GM12878 (cell line): Measurements from ENCODE around the gene CLIC6. TPM values are rescaled to one million over a fixed set of nuclear protein-coding genes. Genes with fewer than 3 reads are reported as not detected.

Source experiments
- ATAC-seq: fragments of 200-7000 bp; cut with Tn5 transposase; 3 replicates; pipeline ENCODE4 v1.9.1; 2020; ENCODE audit warnings: mild to moderate bottlenecking, moderate library complexity
- BruUV-seq: library from RNA; stranded (reverse); fragments of 400-500 nt; replicated peaks from 2 replicates; lab custom pipeline; 2021; lab: Mats Ljungman, UMichigan
- CTCF ChIA-PET: fragments of 300-600 bp; sonication (Branson Sonifier 250); formaldehyde crosslinking; extraction: SDS; loops from one replicate; lab custom pipeline; 2021; ENCODE audit warnings: inconsistent platforms; lab: Yijun Ruan, JAX
- POLR2A ChIA-PET: fragments of 350-600 bp; formaldehyde crosslinking; extraction: SDS; loops from one replicate; lab custom pipeline; 2021; ENCODE audit warnings: inconsistent platforms; lab: Charles Lee
- RAD21 ChIA-PET: fragments of 300-600 bp; sonication (Branson Sonifier 250); formaldehyde crosslinking; loops from one replicate; lab custom pipeline; 2023; ENCODE audit warnings: antibody characterized with exemption; ENCODE audit not compliant: unreplicated experiment; lab: Charles Lee
- SMC1A ChIA-PET: fragments of 300-600 bp; sonication (Branson Sonifier 250); formaldehyde crosslinking; loops from one replicate; lab custom pipeline; 2023; ENCODE audit not compliant: unreplicated experiment, uncharacterized antibody; lab: Charles Lee
- DNase-seq: peaks from one replicate; pipeline ENCODE4 v3.0.0-alpha.2; 2011; ENCODE audit warnings: low read depth, low spot score
- FAIRE-seq: peaks from 3 replicates; lab custom pipeline; 2011; peaks lifted over from hg19 to GRCh38; lab: Jason Lieb, UNC
- H2AFZ ChIP-seq: 2 replicates; pipeline ENCODE4 v1.6.0; 2011; ENCODE audit warnings: low read depth, low read length, control low read depth; ENCODE audit not compliant: control insufficient read depth
- H3K27ac ChIP-seq: 2 replicates; pipeline ENCODE4 v1.5.1; 2011; ENCODE audit warnings: control low read depth; ENCODE audit not compliant: control insufficient read depth, insufficient read depth
- H3K27me3 ChIP-seq, 2 experiments: replicated peaks in 1 of 2; 2 replicates each; pipeline versions ENCODE4 v1.6.0 to v1.6.1; 2011; ENCODE audit warnings: low read length in 1 of 2; ENCODE audit not compliant: control insufficient read depth in 2 of 2, insufficient read depth in 2 of 2
- H3K36me3 ChIP-seq, 2 experiments: 2 replicates each; pipeline ENCODE4 v1.5.1; 2011; ENCODE audit warnings: low read length in 1 of 2; ENCODE audit not compliant: control insufficient read depth in 2 of 2, insufficient read depth in 2 of 2
- H3K4me1 ChIP-seq: 2 replicates; pipeline ENCODE4 v1.6.1; 2011; ENCODE audit warnings: mild to moderate bottlenecking, low read length, moderate library complexity, mixed read lengths; ENCODE audit not compliant: control insufficient read depth, insufficient read depth
- H3K4me2 ChIP-seq: 2 replicates; pipeline ENCODE4 v1.6.0; 2011; ENCODE audit warnings: control low read depth; ENCODE audit not compliant: control insufficient read depth, insufficient read depth
- H3K4me3 ChIP-seq: fragments of 200-600 bp; sonication (generic); 2 replicates; pipeline ENCODE4 v1.5.1; 2016
- H3K79me2 ChIP-seq: 2 replicates; pipeline ENCODE4 v1.6.0; 2011; ENCODE audit warnings: low read length; ENCODE audit not compliant: control insufficient read depth, insufficient read depth
- H3K9ac ChIP-seq: 2 replicates; pipeline ENCODE4 v1.8.0; 2011; ENCODE audit warnings: low read length, control low read depth, mixed read lengths; ENCODE audit not compliant: control insufficient read depth, insufficient read depth
- H3K9me3 ChIP-seq: replicated peaks from 3 replicates; pipeline ENCODE4 v1.5.1; 2011; ENCODE audit warnings: mild to moderate bottlenecking, low read length; ENCODE audit not compliant: control insufficient read depth, insufficient read depth
- H4K20me1 ChIP-seq: 2 replicates; pipeline ENCODE4 v1.6.0; 2011; ENCODE audit not compliant: control insufficient read depth, insufficient read depth
- BCL11A ChIP-seq: IDR thresholded peaks from 2 replicates; pipeline ENCODE4 v1.6.1; 2011; ENCODE audit warnings: low read depth, low read length
- BHLHE40 ChIP-seq, 2 experiments: fragments of 450-650 bp in 1 of 2; IDR thresholded peaks; 2 replicates each; pipeline ENCODE4 v1.6.1; 2011 to 2017; ENCODE audit warnings: low read depth in 2 of 2, borderline replicate concordance in 1 of 2, improper control_type of control experiment in 1 of 2, low read length in 1 of 2, mild to moderate bottlenecking in 1 of 2
- CTCF ChIP-seq, 3 experiments: IDR thresholded peaks in 2 of 3; conservative IDR thresholded peaks in 1 of 3; 2 replicates each; pipeline ENCODE4 v1.5.1; 2011; ENCODE audit warnings: low read depth in 3 of 3, low read length in 3 of 3, mild to moderate bottlenecking in 3 of 3, control low read depth in 2 of 3, moderate library complexity in 2 of 3, inconsistent platforms in 1 of 3, mixed read lengths in 1 of 3; ENCODE audit not compliant: control insufficient read depth in 2 of 3, insufficient read depth in 1 of 3; ENCODE audit errors: extremely low read depth in 1 of 3
- FOXM1 ChIP-seq: IDR thresholded peaks from 2 replicates; pipeline ENCODE4 v1.6.1; 2012; ENCODE audit warnings: low read depth, mild to moderate bottlenecking, inconsistent platforms, low read length, moderate library complexity
- GABPA ChIP-seq: IDR thresholded peaks from 2 replicates; pipeline ENCODE4 v1.6.1; 2014; ENCODE audit warnings: antibody characterized with exemption, low read depth, mild to moderate bottlenecking, inconsistent platforms
- IKZF2 ChIP-seq, 2 experiments: fragments of 450-650 bp; IDR thresholded peaks; 2 replicates each; pipeline ENCODE4 v1.6.1; 2017; ENCODE audit warnings: mild to moderate bottlenecking in 2 of 2, moderate library complexity in 2 of 2
- KDM1A ChIP-seq: fragments of 200-600 bp; sonication (generic); IDR thresholded peaks from 2 replicates; pipeline ENCODE4 v1.6.1; 2016; ENCODE audit warnings: borderline replicate concordance
- MYB ChIP-seq: fragments of 150-350 bp; IDR thresholded peaks from 2 replicates; pipeline ENCODE4 v1.6.1; 2014; ENCODE audit warnings: mild to moderate bottlenecking, low read depth, low read length, borderline replicate concordance
- MYC ChIP-seq: IDR thresholded peaks from 2 replicates; pipeline ENCODE4 v1.6.1; 2011; ENCODE audit warnings: mild to moderate bottlenecking, low read length, moderate library complexity, inconsistent platforms; ENCODE audit not compliant: insufficient read depth, insufficient replicate concordance, insufficient read length, severe bottlenecking
- PAX5 ChIP-seq: IDR thresholded peaks from 2 replicates; pipeline ENCODE4 v1.6.1; 2011; ENCODE audit warnings: low read depth, low read length, borderline replicate concordance
- SMC3 ChIP-seq: IDR thresholded peaks from 2 replicates; pipeline ENCODE4 v1.6.1; 2011; ENCODE audit warnings: low read length, improper control_type of control experiment, borderline replicate concordance
- SRF ChIP-seq, 2 experiments: IDR thresholded peaks; 2 replicates each; pipeline ENCODE4 v1.6.1; 2011; ENCODE audit warnings: low read depth in 2 of 2, low read length in 2 of 2, mild to moderate bottlenecking in 1 of 2, moderate library complexity in 1 of 2
- TCF3 ChIP-seq: IDR thresholded peaks from 2 replicates; pipeline ENCODE4 v1.6.1; 2012; ENCODE audit warnings: low read depth, mild to moderate bottlenecking, low read length, borderline replicate concordance; ENCODE audit not compliant: insufficient read depth
- YY1 ChIP-seq: IDR thresholded peaks from 2 replicates; pipeline ENCODE4 v1.6.1; 2011; ENCODE audit warnings: low read depth, mild to moderate bottlenecking, low read length
- ZBED1 ChIP-seq: IDR thresholded peaks from 2 replicates; pipeline ENCODE4 v1.6.1; 2016; ENCODE audit warnings: borderline replicate concordance
- ZNF24 ChIP-seq: fragments of 450-650 bp; IDR thresholded peaks from 2 replicates; pipeline ENCODE4 v1.6.1; 2017; ENCODE audit warnings: antibody characterized with exemption, mild to moderate bottlenecking
- ZNF592 ChIP-seq: fragments of 450-650 bp; IDR thresholded peaks from 2 replicates; pipeline ENCODE4 v1.6.1; 2017; ENCODE audit warnings: mild to moderate bottlenecking, moderate library complexity
- WGBS: methylation state at CpG from one replicate; pipeline ENCODE4 v1.1.6; 2016; ENCODE audit warnings: low lambda C conversion rate; ENCODE audit not compliant: insufficient replicate concordance, insufficient coverage; ENCODE audit errors: missing lambda C conversion rate; 5-methylcytosine and 5-hydroxymethylcytosine counted together
- in situ Hi-C: fragments of 300-500 bp; cut with MboI; formaldehyde crosslinking; loops from 9 replicates; pipeline ENCODE4 v1.14.3; 2018; ENCODE audit warnings: mixed read lengths
- intact Hi-C: fragments of 100-400 bp; cut with micrococcal nuclease; formaldehyde crosslinking; loops from one replicate; pipeline ENCODE4 v1.14.2; 2022; ENCODE audit not compliant: unreplicated experiment
- polyA plus RNA-seq, 11 experiments: library from polyadenylated mRNA; depleted of rRNA in 4 of 11; unstranded in 6 of 11; stranded (reverse) in 5 of 11; fragments of >200 nt; fragmentation: Nextera tagmentation in 4 of 11; fragmentation: Illumina TruSeq in 1 of 11; extraction: Ambion mirVana in 4 of 11; extraction: Trizol in 1 of 11; gene quantifications; 1 replicate in 1 of 11; 2 replicates in 10 of 11; pipeline versions ENCODE4 v1.2.1 to v1.2.3, GENCODE V29; 2011 to 2016; ENCODE audit warnings: inconsistent platforms in 2 of 11, missing spikeins in 2 of 11, low read depth in 1 of 11
- total RNA-seq, 4 experiments: library from RNA; depleted of rRNA in 3 of 4; stranded (reverse); fragments of >200 nt in 3 of 4; fragmentation: Illumina TruSeq in 1 of 4; extraction: Trizol in 1 of 4; gene quantifications; 2 replicates each; pipeline versions ENCODE4 v1.2.1 to v1.2.3, GENCODE V29; 2013 to 2021

Gene CLIC6
- total and polyA plus RNA-seq, 10 of the 15 experiments (the other 5 are each of a cell fraction or from before 2014, with no cell fraction given), result 5.7 to 34.1 (median 11.2) TPM

GRCh38 chr21:34745557-34746255 lies 76.9 kb downstream of the CLIC6 start:
- ChIA-PET CTCF (interaction anchor here (0.6 to 4.3 kb wide), 27 partner anchors 10 to 1369 kb away, joined by 3 to 40 read pairs (median 4); no protein-coding TSS in a partner anchor), RAD21 (interaction anchor here (0.5 to 3.7 kb wide), 19 partner anchors 19 to 1285 kb away, joined by 3 to 28 read pairs (median 3); no protein-coding TSS in a partner anchor), SMC1A (interaction anchor here (0.6 to 1.8 kb wide), 17 partner anchors 19 to 1366 kb away, joined by 3 to 13 read pairs (median 4); no protein-coding TSS in a partner anchor), POLR2A (no interaction called here)
- FAIRE-seq, result peak; percentile 84
- Histone ChIP-seq H3K27me3 (no peaks in the 10 kb centered on the region; a peak in 2 of 4 replicates), H3K4me2 (peak overlapping the region; percentile 90), H2AFZ (peak overlapping the region; percentile 64), H3K36me3 (no peaks in the 10 kb centered on the region), H3K27ac (0 out of 2 replicates have a peak overlapping the region, but pooled peaks have one; percentile 18), H3K4me3 (peak overlapping the region; percentile 38; the same call in 1 of the 2 replicates), H3K9me3 (no peaks in the 10 kb centered on the region), H4K20me1 (no peaks in the 10 kb centered on the region), H3K9ac (peak overlapping the region; percentile 37), H3K79me2 (no peaks in the 10 kb centered on the region), H3K4me1 (peaks cover 8% of the 10 kb centered on the region)
- peak; percentile 95 for ATAC-seq
- in situ Hi-C loops, result loop anchor here (5.0 to 10.0 kb wide), 3 partner anchors 659 to 1279 kb away; no protein-coding TSS in a partner anchor
- intact Hi-C loops, result loop anchor here (1.0 to 5.0 kb wide), 4 partner anchors 141 to 1282 kb away; no protein-coding TSS in a partner anchor
- peak; percentile 26 for DNase-seq
- BruUV-seq, result no TSS peak
- 28% methylated on average over 21 of the region's 21 CpGs for WGBS
- TF ChIP-seq ZNF592 (no peak), SMC3 (peak; percentile 90), BCL11A (no peak), ZNF24 (no peak), KDM1A (no peak), GABPA (peak; percentile 56; the same call in 1 of the 2 replicates), MYB (no peak), ZBED1 (no peak), TCF3 (no peak), PAX5 (0 out of 2 replicates have a peak, but pooled peaks have one; percentile 13), YY1 (peak; percentile 74), MYC (no peak), SRF (IDR thresholded peaks at IDR 0.05; ENCODE audit: low read depth in 2 of 2, low read length in 2 of 2) (peak; percentile 52 to 80), CTCF (IDR thresholded peaks at IDR 0.05 in 2 of 3, conservative IDR thresholded peaks at IDR 0.05 in 1 of 3; ENCODE audit: control insufficient read depth in 2 of 3, extremely low read depth in 1 of 3, insufficient read depth in 1 of 3, low read depth in 3 of 3, low read length in 3 of 3) (peak; percentile 81 to 91 (median 85)), BHLHE40 (IDR thresholded peaks at IDR 0.05; ENCODE audit: borderline replicate concordance in 1 of 2, low read depth in 2 of 2, low read length in 1 of 2) (peak; percentile 46 to 51; a peak in 2 of 4 replicates), FOXM1 (0 out of 2 replicates have a peak, but pooled peaks have one; percentile 33), IKZF2 (IDR thresholded peaks at IDR 0.05) (0 out of 4 replicates have a peak, but pooled peaks of 1 of the 2 experiments have one; percentile 10)
